ENCODE results near the gene ITCH. TPM values are rescaled to one million over a fixed set of nuclear protein-coding genes. Genes with fewer than 3 reads are reported as not detected.
"Not testable (repeated sequence)": the region's sequence is repeated elsewhere in the genome, so short reads cannot be mapped to it uniquely, and the experiment has no call there.

Gene ITCH
- total RNA-seq, 1 donor from 2014 or later: 96.9 TPM

- no peak for TF ChIP-seq CTCF (IDR thresholded peaks at IDR 0.05)
- Mint-ChIP-seq H3K27me3 (ENCODE audit: low read depth) (no peaks in the 10 kb centered on the region), H3K9me3 (ENCODE audit: low read depth) (no peaks in the 10 kb centered on the region), H3K4me1 (ENCODE audit: low read depth) (no peaks in the 10 kb centered on the region), H3K36me3 (ENCODE audit: low read depth) (no peaks in the 10 kb centered on the region), H3K4me3 (ENCODE audit: unreplicated experiment) (no peak overlapping the region), H3K27ac (ENCODE audit: unreplicated experiment) (no peak overlapping the region)
- DNase-seq (ENCODE audit: low spot score): no peak
These were observed 13.0 kb upstream of the ITCH start for GRCh38 chr20:34350095-34350494.

GRCh38 chr20:34353467-34353866 lies 9.6 kb upstream of the ITCH start:
- H3K9me3 Mint-ChIP-seq (ENCODE audit: low read depth): not testable (repeated sequence)

DNA sequence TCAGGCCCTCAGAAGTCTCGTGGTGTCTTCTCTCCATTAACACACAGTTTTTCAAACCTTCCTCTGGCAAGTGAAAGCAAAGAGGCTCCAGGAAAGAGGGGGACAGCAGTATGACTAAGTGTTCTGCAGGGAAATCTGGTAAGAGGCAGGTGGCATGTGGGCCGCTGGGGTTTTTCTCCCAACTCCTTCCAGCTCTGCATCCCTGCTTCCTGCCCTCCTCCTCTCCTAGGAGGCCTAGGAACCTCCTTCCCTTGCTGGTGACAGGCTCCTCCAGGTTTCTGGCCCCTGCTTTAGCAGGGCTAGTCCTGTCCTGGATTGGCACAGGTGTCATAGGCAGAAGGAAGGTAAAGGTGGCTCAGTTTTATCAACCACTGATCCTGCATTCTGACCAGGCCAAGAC lies 7.6 kb upstream of the ITCH start:
- no peak for TF ChIP-seq CTCF (IDR thresholded peaks at IDR 0.05)
- H3K27ac Mint-ChIP-seq (ENCODE audit: unreplicated experiment): no peak overlapping the region
- no peaks in the 10 kb centered on the region for H3K27me3 Mint-ChIP-seq (ENCODE audit: low read depth)
- H3K4me1 Mint-ChIP-seq (ENCODE audit: low read depth): no peaks in the 10 kb centered on the region
- peak; percentile 24 for DNase-seq (ENCODE audit: low spot score)
- no peaks in the 10 kb centered on the region for H3K9me3 Mint-ChIP-seq (ENCODE audit: low read depth)
- H3K4me3 Mint-ChIP-seq (ENCODE audit: unreplicated experiment): no peak overlapping the region
- no peaks in the 10 kb centered on the region for H3K36me3 Mint-ChIP-seq (ENCODE audit: low read depth)

More at GRCh38 chr20:34353467-34353866, 9.6 kb upstream of the ITCH start:
- H3K27me3 Mint-ChIP-seq (ENCODE audit: low read depth); H3K27ac Mint-ChIP-seq (ENCODE audit: unreplicated experiment); H3K4me3 Mint-ChIP-seq (ENCODE audit: unreplicated experiment); H3K4me1 Mint-ChIP-seq (ENCODE audit: low read depth); H3K36me3 Mint-ChIP-seq (ENCODE audit: low read depth): not testable (repeated sequence)
- peak; percentile 3 for DNase-seq (ENCODE audit: low spot score)

DNA sequence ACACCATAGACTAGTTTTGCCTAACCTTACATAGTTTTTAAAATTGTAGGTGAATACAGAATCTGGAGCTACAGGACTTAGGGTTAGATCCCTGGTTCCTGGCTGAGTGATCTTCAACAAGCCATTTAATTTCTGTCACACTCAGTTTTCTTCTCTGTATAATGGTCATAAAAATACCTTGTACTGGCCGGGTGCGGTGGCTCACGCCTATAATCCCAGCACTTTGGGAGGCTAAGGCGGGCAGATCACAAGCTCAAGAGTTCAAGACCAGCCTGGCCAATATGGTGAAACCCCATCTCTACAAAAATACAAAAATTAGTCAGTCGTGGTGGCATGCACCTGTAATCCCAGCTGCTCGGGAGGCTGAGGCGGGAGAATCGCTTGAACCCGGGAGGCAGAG lies 3.3 kb upstream of the ITCH start:
- H3K4me3 Mint-ChIP-seq (ENCODE audit: unreplicated experiment); H3K27ac Mint-ChIP-seq (ENCODE audit: unreplicated experiment): not testable (repeated sequence)
- H3K4me1 Mint-ChIP-seq (ENCODE audit: low read depth): peaks cover 14% of the 10 kb centered on the region

GRCh38 chr20:34362502-34363061 lies 491 bp upstream of the ITCH start:
- Mint-ChIP-seq H3K4me1 (ENCODE audit: low read depth) (peaks cover 40% of the 10 kb centered on the region), H3K4me3 (ENCODE audit: unreplicated experiment) (peak overlapping the region; percentile 97), H3K27ac (ENCODE audit: unreplicated experiment) (peak overlapping the region; percentile 99), H3K36me3 (ENCODE audit: low read depth) (peaks cover 14% of the 10 kb centered on the region), H3K9me3 (ENCODE audit: low read depth) (no peaks in the 10 kb centered on the region), H3K27me3 (ENCODE audit: low read depth) (no peaks in the 10 kb centered on the region)
- DNase-seq (ENCODE audit: low spot score): no peak
- TF ChIP-seq CTCF (IDR thresholded peaks at IDR 0.05): no peak

More for the DNA sequence above, 3.3 kb upstream of the ITCH start:
- H3K9me3 Mint-ChIP-seq (ENCODE audit: low read depth); H3K27me3 Mint-ChIP-seq (ENCODE audit: low read depth); H3K36me3 Mint-ChIP-seq (ENCODE audit: low read depth); DNase-seq (ENCODE audit: low spot score): not testable (repeated sequence)

- DNase-seq (ENCODE audit: low spot score): peak; percentile 54
- peaks cover 50% of the 10 kb centered on the region for H3K4me1 Mint-ChIP-seq (ENCODE audit: low read depth)
- no peak for TF ChIP-seq CTCF (IDR thresholded peaks at IDR 0.05)
These were observed 571 bp downstream of the ITCH start for GRCh38 chr20:34363465-34364222.

More at GRCh38 chr20:34363465-34364222, 571 bp downstream of the ITCH start:
- H3K27me3 Mint-ChIP-seq (ENCODE audit: low read depth): no peaks in the 10 kb centered on the region
- peaks cover 15% of the 10 kb centered on the region for H3K36me3 Mint-ChIP-seq (ENCODE audit: low read depth)
- H3K27ac Mint-ChIP-seq (ENCODE audit: unreplicated experiment): peak overlapping the region; percentile 99
- H3K4me3 Mint-ChIP-seq (ENCODE audit: unreplicated experiment): peak overlapping the region; percentile 97
- no peaks in the 10 kb centered on the region for H3K9me3 Mint-ChIP-seq (ENCODE audit: low read depth)

All from chondrocyte (in vitro differentiated cells).